HG02970 (cell line): Measurements from ENCODE around the gene SLC3A2.

ENCODE experiments used
- ATAC-seq: cut with Tn5 transposase; IDR thresholded peaks from one replicate; pipeline ENCODE4 v1.9.1; 2021; ENCODE audit warnings: mild to moderate bottlenecking, moderate library complexity, moderate number of reproducible peaks; ENCODE audit not compliant: unreplicated experiment, low FRiP score

The SLC3A2 gene

GRCh38 chr11:62908468-62909072 is 27.9 kb downstream of the SLC3A2 start:
- ATAC-seq = no peak

- no peak for ATAC-seq
These were observed 28.6 kb downstream of the SLC3A2 start for GRCh38 chr11:62909107-62909894.

- no peak for ATAC-seq
These were observed 29.6 kb downstream of the SLC3A2 start for GRCh38 chr11:62910141-62910882.

- ATAC-seq = no peak
These were observed 30.7 kb downstream of the SLC3A2 start for GRCh38 chr11:62911137-62912130.

- no peak for ATAC-seq
These were observed 31.6 kb downstream of the SLC3A2 start for GRCh38 chr11:62912268-62912667.

- ATAC-seq = no peak
These were observed 33.7 kb downstream of the SLC3A2 start for GRCh38 chr11:62914416-62914815.

GRCh38 chr11:62917906-62918502 is 37.3 kb downstream of the SLC3A2 start:
- ATAC-seq = no peak

GRCh38 chr11:62918531-62918930 is 37.8 kb downstream of the SLC3A2 start:
- ATAC-seq = no peak

- ATAC-seq = no peak
These were observed 38.8 kb downstream of the SLC3A2 start for GRCh38 chr11:62919476-62919875.

- no peak for ATAC-seq
These were observed 39.4 kb downstream of the SLC3A2 start for GRCh38 chr11:62919898-62920640.

GRCh38 chr11:62921201-62921572 is 40.5 kb downstream of the SLC3A2 start, which contains the start of gene CHRM1:
TSS of gene CHRM1 (minus strand) at chr11:62921363. CDS start at chr11:62911100, 10,263 bp downstream.
- ATAC-seq = no peak

GRCh38 chr11:62921573-62922188 is 41.0 kb downstream of the SLC3A2 start:
- ATAC-seq = no peak

GRCh38 chr11:62922189-62922589 is 41.5 kb downstream of the SLC3A2 start:
- no peak for ATAC-seq

- ATAC-seq = no peak
These were observed 42.1 kb downstream of the SLC3A2 start for GRCh38 chr11:62922653-62923431.

GRCh38 chr11:62923601-62924411 is 43.1 kb downstream of the SLC3A2 start:
- ATAC-seq = no peak

- ATAC-seq = no peak
These were observed 44.6 kb downstream of the SLC3A2 start for GRCh38 chr11:62925308-62925707.
